Measurements from ENCODE around the gene C1orf232. TPM values are rescaled to one million over a fixed set of nuclear protein-coding genes. Genes with fewer than 3 reads are reported as not detected.
A peak's percentile ranks its signal among the peaks of the same experiment; 100 is the strongest.

C1orf232 gene
- total RNA-seq, 1 donor from 2014 or later = not detected

- DNase-seq (ENCODE audit: low spot score) = peak; percentile 57
- Mint-ChIP-seq H3K27me3 (ENCODE audit: low read depth) (peaks cover 3% of the 10 kb centered on the region), H3K4me3 (ENCODE audit: unreplicated experiment) (peak overlapping the region; percentile 51), H3K9me3 (ENCODE audit: low read depth) (no peaks in the 10 kb centered on the region), H3K36me3 (ENCODE audit: low read depth) (no peaks in the 10 kb centered on the region), H3K27ac (ENCODE audit: unreplicated experiment) (no peak overlapping the region), H3K4me1 (ENCODE audit: low read depth) (peaks cover 26% of the 10 kb centered on the region)
- no peak for TF ChIP-seq CTCF (IDR thresholded peaks at IDR 0.05)
Measured at GRCh38 chr1:26160527-26161414, 8.0 kb downstream of the C1orf232 start.

DNA sequence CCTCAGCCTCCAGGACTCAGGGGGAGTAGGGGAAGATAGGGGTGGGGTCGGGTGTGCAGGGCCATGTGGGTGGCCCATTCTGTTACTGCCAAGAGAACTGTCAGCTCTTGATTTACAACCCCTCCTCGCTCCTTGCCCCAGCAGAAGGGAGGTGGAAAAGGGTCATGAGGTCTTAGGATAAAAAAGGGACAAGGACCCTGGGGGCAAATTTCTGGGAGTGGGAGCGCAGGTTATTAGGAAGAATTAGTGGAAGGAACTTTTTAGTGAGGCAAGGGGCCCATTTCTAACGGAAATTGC lies 9.1 kb downstream of the C1orf232 start:
- Mint-ChIP-seq H3K9me3 (ENCODE audit: low read depth) (no peaks in the 10 kb centered on the region), H3K27ac (ENCODE audit: unreplicated experiment) (no peak overlapping the region), H3K4me1 (ENCODE audit: low read depth) (peaks cover 26% of the 10 kb centered on the region), H3K27me3 (ENCODE audit: low read depth) (peaks cover 3% of the 10 kb centered on the region), H3K4me3 (ENCODE audit: unreplicated experiment) (peak overlapping the region; percentile 44), H3K36me3 (ENCODE audit: low read depth) (no peaks in the 10 kb centered on the region)
- no peak for DNase-seq (ENCODE audit: low spot score)
- TF ChIP-seq CTCF (IDR thresholded peaks at IDR 0.05) = no peak

DNA sequence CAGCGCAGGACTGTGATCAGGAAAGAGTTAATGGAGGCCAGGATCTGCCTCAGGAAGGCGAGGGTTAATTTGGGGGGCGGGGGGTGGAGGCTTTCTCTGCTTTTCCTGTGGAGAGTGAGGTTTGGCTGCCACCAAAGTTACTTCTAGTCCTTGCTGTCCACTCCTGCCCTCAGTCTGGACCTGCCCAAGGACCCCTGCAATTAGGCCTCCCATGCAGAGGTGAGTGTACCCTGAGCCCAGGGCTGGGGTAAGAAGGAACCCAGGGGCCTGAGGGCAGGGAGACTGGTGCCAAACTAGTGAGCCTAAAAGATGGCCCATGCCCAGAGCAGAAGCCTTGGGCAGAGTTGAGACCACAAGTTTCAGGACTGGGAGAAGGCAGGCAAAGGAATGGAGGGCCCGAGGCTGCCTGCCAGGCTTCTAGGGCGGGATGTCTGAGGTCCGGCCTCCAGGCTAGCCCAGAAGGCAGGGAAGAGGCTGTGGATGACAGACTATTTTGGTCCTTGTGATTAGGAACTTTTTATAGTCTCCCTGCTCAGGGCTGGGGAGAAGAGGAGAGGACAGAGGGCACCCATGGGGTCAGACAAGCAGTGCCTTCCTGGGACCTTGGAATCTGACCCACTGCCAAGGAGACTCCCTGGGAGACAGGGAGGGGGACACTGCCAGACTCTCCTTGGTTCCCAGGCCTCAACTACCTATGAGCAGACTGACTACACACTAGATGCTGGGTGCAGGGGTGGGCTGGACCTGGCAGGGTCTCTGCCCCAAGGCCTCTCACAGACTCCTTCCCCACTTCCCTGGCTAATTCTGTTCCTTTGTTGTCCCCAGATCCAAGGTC lies 9.6 kb downstream of the C1orf232 start, which contains the start of gene FAM110D:
FAM110D (plus strand) TSS at position 172 of the 835 bp plus-strand sequence. CDS start 2,213 bp downstream, outside the sequence.
- peak within 1 kb of the TSS; percentile 32 for H3K27ac Mint-ChIP-seq (ENCODE audit: unreplicated experiment)
- H3K4me3 Mint-ChIP-seq (ENCODE audit: unreplicated experiment) = peak within 1 kb of the TSS; percentile 44

DNA sequence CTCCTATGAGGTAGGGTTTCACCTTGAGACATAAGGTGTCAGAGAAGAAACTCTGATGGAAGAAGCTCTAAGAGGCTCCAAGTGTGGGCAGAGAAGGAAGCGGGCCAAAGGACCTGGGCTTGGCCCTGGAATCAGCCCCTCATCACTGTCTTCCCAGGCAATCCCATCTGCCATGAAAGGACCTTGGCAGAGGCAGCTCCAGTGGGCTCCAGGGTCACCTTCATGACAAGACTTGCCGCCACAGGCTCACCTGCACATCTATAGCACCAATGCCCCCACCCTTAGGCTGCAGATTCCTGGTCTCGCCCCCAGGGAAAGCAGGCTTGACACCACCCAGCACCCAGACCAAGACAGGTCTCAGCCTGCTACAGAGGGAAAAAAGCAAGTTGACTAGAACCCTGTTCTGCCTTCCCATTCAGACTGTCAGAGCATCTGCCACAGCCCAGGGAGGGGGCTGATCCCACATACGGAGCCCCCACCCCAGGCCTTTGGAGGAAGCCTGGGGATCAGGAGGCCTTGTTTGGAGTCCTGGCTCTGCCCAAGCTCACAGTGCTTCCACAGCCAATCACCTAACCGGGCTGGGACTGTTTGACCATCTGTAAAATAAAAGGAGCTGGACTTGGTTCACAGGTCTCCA lies 10.4 kb downstream of the C1orf232 start:
- Mint-ChIP-seq H3K36me3 (ENCODE audit: low read depth) (no peaks in the 10 kb centered on the region), H3K4me1 (ENCODE audit: low read depth) (peaks cover 24% of the 10 kb centered on the region), H3K9me3 (ENCODE audit: low read depth) (no peaks in the 10 kb centered on the region), H3K4me3 (ENCODE audit: unreplicated experiment) (peak overlapping the region; percentile 44), H3K27me3 (ENCODE audit: low read depth) (peaks cover 3% of the 10 kb centered on the region), H3K27ac (ENCODE audit: unreplicated experiment) (peak overlapping the region; percentile 32)
- TF ChIP-seq CTCF (IDR thresholded peaks at IDR 0.05) = no peak
- peak; percentile 36 for DNase-seq (ENCODE audit: low spot score)

More for the DNA sequence above, 9.6 kb downstream of the C1orf232 start, which contains the start of gene FAM110D:
- DNase-seq (ENCODE audit: low spot score) = peak; percentile 41
- no peak for TF ChIP-seq CTCF (IDR thresholded peaks at IDR 0.05)
- peaks cover 24% of the 10 kb centered on the region for H3K4me1 Mint-ChIP-seq (ENCODE audit: low read depth)
- peaks cover 3% of the 10 kb centered on the region for H3K27me3 Mint-ChIP-seq (ENCODE audit: low read depth)
- no peaks in the 10 kb centered on the region for H3K36me3 Mint-ChIP-seq (ENCODE audit: low read depth)
- no peaks in the 10 kb centered on the region for H3K9me3 Mint-ChIP-seq (ENCODE audit: low read depth)

All from chondrocyte (in vitro differentiated cells).